ENCODE results near the gene ZNF536. TPM values are rescaled to one million over a fixed set of nuclear protein-coding genes. Genes with fewer than 3 reads are reported as not detected.

ZNF536 gene
- total and polyA plus RNA-seq, 12 donors, result 0.22 to 10.7 (median 3.7) TPM

DNA sequence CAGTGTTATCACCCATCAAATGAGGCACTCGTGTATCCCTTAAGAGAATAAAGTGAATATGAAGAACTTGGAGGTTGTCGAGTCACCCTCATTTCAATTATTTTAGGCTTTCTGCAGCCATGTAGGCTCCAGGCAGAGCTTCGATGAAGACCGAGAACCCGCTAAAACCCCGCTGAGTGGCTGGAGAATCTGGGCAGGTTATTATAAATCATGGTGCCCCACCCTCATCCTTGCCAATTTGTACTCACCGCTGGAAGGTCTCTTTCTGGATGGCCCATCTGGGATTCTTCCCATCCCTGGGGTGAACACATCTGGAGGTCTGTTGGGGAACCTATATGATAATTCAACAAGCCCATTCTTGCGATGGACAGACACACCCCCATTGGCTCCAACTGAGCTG is 190.8 kb downstream of the ZNF536 start:
- peaks cover 0 to 59% (median 13%) of the 10 kb centered on the region in 7 donors for H3K27me3 ChIP-seq

DNA sequence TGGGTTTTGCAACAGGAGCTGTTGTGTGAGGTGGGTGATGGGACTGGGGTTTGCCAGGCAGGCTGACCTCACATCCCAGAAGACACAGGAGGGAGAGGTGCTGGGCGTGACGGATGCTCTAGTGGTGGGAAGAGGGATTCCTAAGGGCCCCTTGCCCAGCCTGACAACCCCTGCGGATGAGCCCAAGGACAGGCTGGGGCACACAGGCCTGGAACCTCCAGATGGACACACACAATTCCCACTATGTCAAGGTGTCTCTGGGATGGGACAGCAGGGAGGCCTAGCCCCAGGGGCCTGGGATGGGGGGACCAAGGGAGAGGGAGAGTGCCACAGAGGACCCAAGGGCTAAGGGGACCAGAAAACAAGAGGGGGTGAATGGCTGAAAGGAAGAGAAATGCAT is 191.5 kb downstream of the ZNF536 start:
- TF ChIP-seq, protein P1, sequence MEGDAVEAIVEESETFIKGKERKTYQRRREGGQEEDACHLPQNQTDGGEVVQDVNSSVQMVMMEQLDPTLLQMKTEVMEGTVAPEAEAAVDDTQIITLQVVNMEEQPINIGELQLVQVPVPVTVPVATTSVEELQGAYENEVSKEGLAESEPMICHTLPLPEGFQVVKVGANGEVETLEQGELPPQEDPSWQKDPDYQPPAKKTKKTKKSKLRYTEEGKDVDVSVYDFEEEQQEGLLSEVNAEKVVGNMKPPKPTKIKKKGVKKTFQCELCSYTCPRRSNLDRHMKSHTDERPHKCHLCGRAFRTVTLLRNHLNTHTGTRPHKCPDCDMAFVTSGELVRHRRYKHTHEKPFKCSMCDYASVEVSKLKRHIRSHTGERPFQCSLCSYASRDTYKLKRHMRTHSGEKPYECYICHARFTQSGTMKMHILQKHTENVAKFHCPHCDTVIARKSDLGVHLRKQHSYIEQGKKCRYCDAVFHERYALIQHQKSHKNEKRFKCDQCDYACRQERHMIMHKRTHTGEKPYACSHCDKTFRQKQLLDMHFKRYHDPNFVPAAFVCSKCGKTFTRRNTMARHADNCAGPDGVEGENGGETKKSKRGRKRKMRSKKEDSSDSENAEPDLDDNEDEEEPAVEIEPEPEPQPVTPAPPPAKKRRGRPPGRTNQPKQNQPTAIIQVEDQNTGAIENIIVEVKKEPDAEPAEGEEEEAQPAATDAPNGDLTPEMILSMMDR (IDR thresholded peaks at IDR 0.05), result no peak
- WGBS, 2 donors, result 87 to 88% methylated on average over 3 of the region's 3 CpGs
- no peaks in the 10 kb centered on the region for H3K4me1 ChIP-seq
- ATAC-seq (no peak), DNase-seq (no peak)
- no peak overlapping the region for H3K27ac ChIP-seq
- no peaks in the 10 kb centered on the region for H3K9me3 ChIP-seq
- H3K36me3 ChIP-seq, result no peaks in the 10 kb centered on the region
- no peak overlapping the region for H3K4me3 ChIP-seq
- intact Hi-C loops (cut with DNase I), result no loop called here
- H3K27me3 ChIP-seq, result peaks cover 0 to 54% (median 13%) of the 10 kb centered on the region in 7 donors

More for the DNA sequence above, 190.8 kb downstream of the ZNF536 start:
- Histone ChIP-seq H3K9me3 (no peaks in the 10 kb centered on the region), H3K4me3 (no peak overlapping the region), H3K36me3 (no peaks in the 10 kb centered on the region), H3K4me1 (no peaks in the 10 kb centered on the region), H3K27ac (no peak overlapping the region)
- TF ChIP-seq, protein P1 (IDR thresholded peaks at IDR 0.05), result no peak
- no peak for ATAC-seq
- WGBS, 2 donors, result 90 to 91% methylated on average over 8 of the region's 8 CpGs
- no peak for DNase-seq
- intact Hi-C loops (cut with DNase I), result no loop called here

DNA sequence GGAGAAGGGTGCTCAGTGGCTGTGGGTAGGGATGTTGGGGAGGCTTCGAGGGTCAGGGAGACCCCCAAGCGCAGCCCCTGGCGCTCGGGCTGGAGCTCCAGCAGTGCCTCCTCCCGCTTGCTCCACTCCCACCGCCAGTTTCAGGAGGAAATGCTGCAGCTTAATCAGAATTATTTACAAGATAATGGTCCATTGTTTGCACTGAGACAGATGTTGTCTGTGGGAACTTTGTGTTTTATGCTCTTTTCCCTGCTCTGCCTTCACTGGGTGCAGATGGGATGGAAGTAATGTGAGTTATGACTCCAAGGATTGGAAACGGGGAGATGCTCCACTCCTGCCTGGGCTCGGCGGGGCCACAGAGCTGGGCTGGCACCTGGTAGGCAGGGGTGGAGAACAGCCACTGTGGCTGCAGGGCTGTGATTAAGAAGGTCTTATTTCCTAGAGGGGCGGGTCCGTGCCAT is 192.4 kb downstream of the ZNF536 start:
- peaks cover 0 to 46% (median 9%) of the 10 kb centered on the region in 7 donors for H3K27me3 ChIP-seq
- 57 to 58% methylated on average over 11 of the region's 11 CpGs for whole genome bisulfite sequencing, 2 donors
- no peaks in the 10 kb centered on the region for H3K9me3 ChIP-seq
- ATAC-seq, result no peak
- no peak overlapping the region for H3K27ac ChIP-seq
- no peak overlapping the region for H3K4me3 ChIP-seq
- DNase-seq, result no peak
- TF ChIP-seq, protein P1 (IDR thresholded peaks at IDR 0.05), result no peak
- no peaks in the 10 kb centered on the region for H3K4me1 ChIP-seq
- H3K36me3 ChIP-seq, result no peaks in the 10 kb centered on the region
- intact Hi-C loops (cut with DNase I), result no loop called here

DNA sequence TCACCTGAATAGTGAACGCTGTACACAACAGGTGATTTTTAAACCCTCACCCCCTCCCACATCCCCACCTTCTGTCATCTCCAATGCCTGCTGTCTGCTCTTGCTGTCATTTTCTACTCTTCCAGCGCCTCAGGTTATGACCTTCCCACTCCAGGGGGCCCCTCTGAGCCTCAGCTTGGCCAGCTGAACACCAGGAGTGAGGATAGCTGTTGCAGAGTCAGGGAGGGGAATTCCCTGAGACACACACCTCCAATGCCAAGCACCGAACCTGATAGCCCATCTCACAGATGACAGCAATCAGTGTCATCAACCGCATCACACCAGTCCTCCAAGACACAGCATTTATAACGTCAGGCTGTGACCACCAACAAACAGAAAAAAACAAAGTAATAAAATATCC is 193.5 kb downstream of the ZNF536 start:
- H3K9me3 ChIP-seq, result no peaks in the 10 kb centered on the region
- DNase-seq (no peak), ATAC-seq (no peak)
- no peaks in the 10 kb centered on the region for H3K36me3 ChIP-seq
- TF ChIP-seq, protein P1 (IDR thresholded peaks at IDR 0.05), result no peak
- no peak overlapping the region for H3K27ac ChIP-seq
- no peak overlapping the region for H3K4me3 ChIP-seq
- WGBS, 2 donors, result 62 to 70% methylated on average over 5 of the region's 5 CpGs
- H3K27me3 ChIP-seq, result peaks cover 0 to 43% (median 5%) of the 10 kb centered on the region in 7 donors
- intact Hi-C loops (cut with DNase I), result no loop called here
- no peaks in the 10 kb centered on the region for H3K4me1 ChIP-seq
